Chondrocyte (in vitro differentiated cells): ENCODE measurements around the gene YDJC. TPM values are rescaled to one million over a fixed set of nuclear protein-coding genes. Genes with fewer than 3 reads are reported as not detected.
"Not testable (repeated sequence)": the region's sequence is repeated elsewhere in the genome, so short reads cannot be mapped to it uniquely, and the experiment has no call there.

Source experiments
- DNase-seq: peaks from one replicate; pipeline ENCODE4 v3.0.0; 2021; ENCODE audit warnings: mixed read lengths, low spot score
- H3K27ac Mint-ChIP-seq: one replicate; pipeline ENCODE4 v1.8.0; 2021; ENCODE audit warnings: mild to moderate bottlenecking, moderate library complexity, mixed read lengths; ENCODE audit not compliant: unreplicated experiment
- H3K27me3 Mint-ChIP-seq: 2 replicates; pipeline ENCODE4 v1.8.0; 2021; ENCODE audit warnings: low read depth, mixed read lengths
- H3K36me3 Mint-ChIP-seq: 2 replicates; pipeline ENCODE4 v1.8.0; 2021; ENCODE audit warnings: low read depth, mixed read lengths
- H3K4me1 Mint-ChIP-seq: 2 replicates; pipeline ENCODE4 v1.8.0; 2021; ENCODE audit warnings: low read depth, mild to moderate bottlenecking, mixed read lengths
- H3K4me3 Mint-ChIP-seq: one replicate; pipeline ENCODE4 v1.8.0; 2021; ENCODE audit warnings: mild to moderate bottlenecking, moderate library complexity, mixed read lengths; ENCODE audit not compliant: unreplicated experiment
- H3K9me3 Mint-ChIP-seq: 2 replicates; pipeline ENCODE4 v1.8.0; 2021; ENCODE audit warnings: low read depth, mixed read lengths
- long read RNA-seq: library from polyadenylated mRNA; stranded (forward); transcript quantifications from one replicate; pipeline ENCODE4 v2.0.0, GENCODE V29; 2021
- total RNA-seq: library from RNA; stranded (reverse); gene quantifications from 3 replicates; pipeline ENCODE4 v1.2.1, GENCODE V29; 2021
- TF ChIP-seq, protein P1 (sequence below): fragments of 200-600 bp; sonication (generic); IDR thresholded peaks from 2 replicates; pipeline ENCODE4 v1.5.0; 2021; ENCODE audit warnings: antibody characterized with exemption, mild to moderate bottlenecking, moderate library complexity

Gene YDJC, protein sequence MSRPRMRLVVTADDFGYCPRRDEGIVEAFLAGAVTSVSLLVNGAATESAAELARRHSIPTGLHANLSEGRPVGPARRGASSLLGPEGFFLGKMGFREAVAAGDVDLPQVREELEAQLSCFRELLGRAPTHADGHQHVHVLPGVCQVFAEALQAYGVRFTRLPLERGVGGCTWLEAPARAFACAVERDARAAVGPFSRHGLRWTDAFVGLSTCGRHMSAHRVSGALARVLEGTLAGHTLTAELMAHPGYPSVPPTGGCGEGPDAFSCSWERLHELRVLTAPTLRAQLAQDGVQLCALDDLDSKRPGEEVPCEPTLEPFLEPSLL
- 13.3 to 14.6 TPM (median 14.6 TPM) in 3 replicates for total RNA-seq
- long read RNA-seq, transcript YDJC-201 (5 exons, 1,351 nt) = minor isoform, 7 of 32 reads
- long read RNA-seq, transcript YDJC-203 (5 exons, 1,410 nt) = major isoform, 10 of 32 reads
- long read RNA-seq, partial matches to known transcripts = 5 of 32 reads
- long read RNA-seq, other reads (novel, unspliced or antisense) = 3 of 32 reads

DNA sequence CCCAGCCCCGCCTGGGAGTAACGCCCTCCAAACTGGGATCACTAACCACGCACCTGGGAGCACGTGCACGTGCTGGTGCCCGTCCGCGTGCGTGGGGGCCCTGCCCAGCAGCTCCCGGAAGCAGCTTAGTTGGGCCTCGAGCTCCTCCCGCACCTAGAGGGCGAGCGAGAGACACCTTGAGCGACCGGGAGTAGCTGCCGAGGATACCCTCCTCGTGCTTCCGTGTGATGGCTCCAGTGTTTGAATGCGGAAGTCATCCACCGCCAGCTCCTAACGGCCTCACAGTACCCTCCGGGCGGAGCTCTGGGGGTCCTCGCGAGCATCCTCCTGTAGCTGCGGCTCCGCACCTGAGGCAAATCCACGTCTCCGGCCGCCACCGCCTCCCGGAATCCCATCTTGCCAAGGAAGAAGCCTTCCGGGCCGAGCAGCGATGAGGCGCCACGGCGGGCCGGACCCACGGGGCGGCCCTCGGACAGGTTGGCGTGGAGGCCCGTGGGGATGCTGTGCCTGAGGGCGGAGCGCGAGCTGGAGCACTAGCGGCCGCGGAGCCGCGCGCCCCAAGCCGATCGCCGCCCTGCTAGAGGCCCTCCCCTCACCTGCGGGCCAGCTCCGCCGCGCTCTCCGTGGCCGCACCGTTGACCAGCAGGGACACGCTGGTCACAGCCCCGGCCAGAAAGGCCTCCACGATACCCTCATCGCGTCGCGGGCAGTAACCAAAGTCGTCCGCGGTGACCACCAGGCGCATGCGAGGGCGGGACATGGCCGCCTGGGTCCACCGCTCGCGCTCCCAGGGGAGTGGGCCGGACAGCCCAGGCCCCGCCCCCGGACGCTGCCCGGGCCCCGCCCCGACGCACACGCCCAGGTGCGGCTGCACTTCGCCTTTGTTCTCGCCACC is at the start of gene YDJC:
Gene YDJC (minus strand): TSS at position 768 of the 895 bp plus-strand sequence. CDS start 8 bp downstream, at position 760.
- no peaks in the 10 kb centered on the region for H3K36me3 Mint-ChIP-seq
- peak within 1 kb of the TSS; percentile 79 for H3K4me3 Mint-ChIP-seq
- H3K27me3 Mint-ChIP-seq = no peaks in the 10 kb centered on the region
- TF ChIP-seq, protein P1, sequence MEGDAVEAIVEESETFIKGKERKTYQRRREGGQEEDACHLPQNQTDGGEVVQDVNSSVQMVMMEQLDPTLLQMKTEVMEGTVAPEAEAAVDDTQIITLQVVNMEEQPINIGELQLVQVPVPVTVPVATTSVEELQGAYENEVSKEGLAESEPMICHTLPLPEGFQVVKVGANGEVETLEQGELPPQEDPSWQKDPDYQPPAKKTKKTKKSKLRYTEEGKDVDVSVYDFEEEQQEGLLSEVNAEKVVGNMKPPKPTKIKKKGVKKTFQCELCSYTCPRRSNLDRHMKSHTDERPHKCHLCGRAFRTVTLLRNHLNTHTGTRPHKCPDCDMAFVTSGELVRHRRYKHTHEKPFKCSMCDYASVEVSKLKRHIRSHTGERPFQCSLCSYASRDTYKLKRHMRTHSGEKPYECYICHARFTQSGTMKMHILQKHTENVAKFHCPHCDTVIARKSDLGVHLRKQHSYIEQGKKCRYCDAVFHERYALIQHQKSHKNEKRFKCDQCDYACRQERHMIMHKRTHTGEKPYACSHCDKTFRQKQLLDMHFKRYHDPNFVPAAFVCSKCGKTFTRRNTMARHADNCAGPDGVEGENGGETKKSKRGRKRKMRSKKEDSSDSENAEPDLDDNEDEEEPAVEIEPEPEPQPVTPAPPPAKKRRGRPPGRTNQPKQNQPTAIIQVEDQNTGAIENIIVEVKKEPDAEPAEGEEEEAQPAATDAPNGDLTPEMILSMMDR = peak; percentile 74
- no peaks in the 10 kb centered on the region for H3K9me3 Mint-ChIP-seq
- H3K4me1 Mint-ChIP-seq = peaks cover 21% of the 10 kb centered on the region
- H3K27ac Mint-ChIP-seq = peak within 1 kb of the TSS; percentile 83
- DNase-seq = peak; percentile 96

DNA sequence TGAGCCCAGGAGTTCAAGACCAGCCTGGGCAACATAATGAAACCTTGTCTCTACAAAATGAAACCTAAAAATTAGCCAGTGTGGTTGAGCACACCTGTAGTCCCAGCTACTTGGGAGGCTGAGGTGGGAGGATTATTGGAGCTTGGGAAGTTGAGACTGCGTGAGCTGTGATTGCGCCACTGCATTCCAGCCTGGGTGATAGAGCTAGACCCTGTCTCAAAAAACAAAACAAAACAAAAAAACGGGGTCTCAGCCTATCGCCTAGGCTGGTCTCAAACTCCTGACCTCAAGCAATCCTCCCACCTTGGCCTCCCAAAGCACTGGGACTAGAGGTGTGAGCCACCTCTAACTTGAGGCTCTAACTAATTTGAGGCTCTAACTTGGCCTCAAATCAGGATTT is 49.6 kb upstream of the YDJC start:
- Mint-ChIP-seq H3K4me3 (no peak overlapping the region), H3K27me3 (no peaks in the 10 kb centered on the region), H3K4me1 (no peaks in the 10 kb centered on the region), H3K9me3 (no peaks in the 10 kb centered on the region), H3K36me3 (peaks cover 11% of the 10 kb centered on the region), H3K27ac (no peak overlapping the region)
- TF ChIP-seq, protein P1 = no peak
- no peak for DNase-seq

DNA sequence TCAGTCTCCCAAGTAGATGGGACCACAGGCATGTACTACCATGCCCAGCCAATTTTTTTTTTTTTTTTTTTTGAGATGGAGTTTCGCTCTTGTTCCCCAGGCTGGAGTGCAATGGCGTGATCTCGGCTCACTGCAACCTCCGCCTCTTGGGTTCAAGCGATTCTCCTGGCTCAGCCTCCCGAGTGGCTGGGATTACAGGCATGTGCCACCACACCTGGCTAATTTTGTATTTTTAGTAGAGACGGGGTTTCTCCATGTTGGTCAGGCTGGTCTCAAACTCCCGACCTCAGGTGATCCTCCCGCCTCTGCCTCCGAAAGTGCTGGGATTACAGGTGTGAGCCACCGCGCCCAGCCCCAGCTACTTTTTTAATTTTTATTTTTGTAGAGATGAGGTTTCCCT is 49.0 kb upstream of the YDJC start:
- H3K36me3 Mint-ChIP-seq = peaks cover 11% of the 10 kb centered on the region
- H3K27me3 Mint-ChIP-seq, DNase-seq, H3K27ac Mint-ChIP-seq, H3K4me3 Mint-ChIP-seq, H3K4me1 Mint-ChIP-seq, H3K9me3 Mint-ChIP-seq: not testable (repeated sequence)

DNA sequence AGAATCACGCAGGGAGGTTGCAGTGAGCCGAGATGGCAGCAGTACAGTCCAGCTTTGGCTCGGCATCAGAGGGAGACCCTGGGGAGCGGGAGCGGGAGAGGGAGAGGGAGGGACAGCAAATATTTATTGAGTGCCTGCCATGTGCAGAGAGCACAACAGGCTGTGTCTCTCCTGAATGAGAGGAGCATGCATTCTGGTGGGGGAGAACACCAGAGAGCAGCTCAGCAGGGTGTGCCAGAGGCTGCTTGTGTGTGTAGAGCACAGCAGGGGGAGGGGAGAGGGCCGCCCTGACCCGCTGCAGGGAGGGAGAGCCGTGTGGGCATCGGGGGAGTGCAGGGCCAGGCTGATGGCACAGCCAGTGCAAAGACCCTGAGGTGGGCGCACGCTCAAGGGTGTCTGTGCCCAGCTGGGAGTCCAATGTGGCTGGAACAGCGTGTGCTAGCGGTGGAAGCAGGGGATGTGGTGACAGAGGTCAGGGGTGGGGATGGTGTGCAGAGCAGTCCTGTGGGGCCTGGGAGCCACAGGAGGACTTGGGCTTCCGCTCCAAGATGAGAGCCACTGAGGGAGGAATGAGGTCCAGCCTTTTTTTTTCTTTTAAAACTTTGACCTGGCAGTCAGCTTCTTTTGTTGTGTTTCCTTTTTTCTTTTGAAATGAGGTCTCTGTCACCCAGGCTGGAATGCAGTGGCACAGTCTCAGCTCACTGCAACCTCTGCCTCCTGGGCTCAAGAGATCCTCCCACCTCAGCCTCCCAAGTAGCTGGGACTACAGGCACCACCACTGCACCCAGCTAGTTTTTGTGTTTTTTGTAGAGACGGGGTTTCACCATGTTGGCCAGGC is 48.0 kb upstream of the YDJC start:
- H3K27ac Mint-ChIP-seq = no peak overlapping the region
- DNase-seq = no peak
- no peak overlapping the region for H3K4me3 Mint-ChIP-seq
- no peaks in the 10 kb centered on the region for H3K4me1 Mint-ChIP-seq
- H3K9me3 Mint-ChIP-seq = no peaks in the 10 kb centered on the region
- no peaks in the 10 kb centered on the region for H3K27me3 Mint-ChIP-seq
- peaks cover 12% of the 10 kb centered on the region for H3K36me3 Mint-ChIP-seq
- TF ChIP-seq, protein P1 = no peak

DNA sequence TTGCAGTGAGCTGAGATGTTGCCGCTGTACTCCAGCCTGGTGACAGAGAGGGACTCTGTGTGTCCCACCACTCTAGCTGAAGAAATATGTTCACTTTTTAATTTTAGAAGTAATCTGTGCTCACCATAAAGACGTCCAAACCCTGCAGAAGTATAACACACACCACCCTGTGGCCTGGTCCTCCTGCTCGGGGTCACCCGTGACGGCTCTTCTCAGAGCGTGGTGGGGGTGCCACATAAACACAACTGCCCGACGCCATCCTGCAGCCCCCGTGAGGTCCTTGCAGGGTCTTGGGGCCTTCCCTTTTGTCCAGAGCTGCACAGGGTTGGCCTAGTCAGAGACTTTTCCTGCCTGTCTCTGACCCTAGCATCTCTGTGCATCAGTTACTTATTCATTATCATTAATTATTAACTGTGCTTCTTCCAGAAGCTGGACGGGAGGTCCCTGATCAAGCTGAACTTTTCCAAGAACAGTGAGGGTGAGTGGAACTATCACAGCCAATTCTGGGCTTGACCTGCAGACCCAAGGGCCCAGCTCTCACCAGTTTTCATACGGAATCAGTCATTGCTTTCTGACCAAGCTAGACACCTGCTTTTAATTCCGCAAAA is 44.9 kb upstream of the YDJC start:
- Mint-ChIP-seq H3K27ac (peak overlapping the region; percentile 36), H3K27me3 (no peaks in the 10 kb centered on the region), H3K9me3 (no peaks in the 10 kb centered on the region), H3K36me3 (peaks cover 22% of the 10 kb centered on the region), H3K4me1 (no peaks in the 10 kb centered on the region), H3K4me3 (no peak overlapping the region)
- DNase-seq = no peak
- TF ChIP-seq, protein P1 = no peak
